GM23248 (cell line): ENCODE data around the gene USP12. TPM values are rescaled to one million over a fixed set of nuclear protein-coding genes. Genes with fewer than 3 reads are reported as not detected.

Experiments
- DNase-seq: peaks from one replicate; pipeline ENCODE4 v3.0.0-alpha.2; 2015
- H2AFZ ChIP-seq: fragments of 200-600 bp; sonication (generic); 2 replicates; pipeline ENCODE4 v1.6.1; 2016; ENCODE audit warnings: antibody characterized with exemption
- H3F3A ChIP-seq: fragments of 200-600 bp; sonication (generic); 2 replicates; pipeline ENCODE4 v1.6.1; 2016; ENCODE audit warnings: mild to moderate bottlenecking, antibody characterized with exemption, mixed run types; ENCODE audit not compliant: insufficient read depth
- H3K27ac ChIP-seq: fragments of 200-600 bp; sonication (generic); 2 replicates; pipeline ENCODE4 v1.5.1; 2016; ENCODE audit warnings: mild to moderate bottlenecking
- H3K27me3 ChIP-seq: fragments of 200-600 bp; sonication (generic); replicated peaks from 2 replicates; pipeline ENCODE4 v1.6.1; 2016; ENCODE audit warnings: mild to moderate bottlenecking; ENCODE audit not compliant: insufficient read depth
- H3K36me3 ChIP-seq: fragments of 200-600 bp; sonication (generic); 2 replicates; pipeline ENCODE4 v1.6.1; 2016; ENCODE audit warnings: low read depth, mild to moderate bottlenecking
- H3K4me1 ChIP-seq: fragments of 200-600 bp; sonication (generic); 2 replicates; pipeline ENCODE4 v1.6.1; 2016; ENCODE audit warnings: mild to moderate bottlenecking; ENCODE audit not compliant: insufficient read depth
- H3K4me2 ChIP-seq: fragments of 200-600 bp; sonication (generic); one replicate; pipeline ENCODE4 v1.6.1; 2016; ENCODE audit warnings: mild to moderate bottlenecking; ENCODE audit not compliant: unreplicated experiment
- H3K4me3 ChIP-seq: fragments of 200-600 bp; sonication (generic); 2 replicates; pipeline ENCODE4 v1.5.1; 2016; ENCODE audit warnings: mild to moderate bottlenecking
- H3K79me2 ChIP-seq: fragments of 200-600 bp; sonication (generic); 2 replicates; pipeline ENCODE4 v1.6.1; 2016; ENCODE audit warnings: mild to moderate bottlenecking; ENCODE audit not compliant: insufficient read depth
- H3K9ac ChIP-seq: fragments of 200-600 bp; sonication (generic); 2 replicates; pipeline ENCODE4 v1.6.1; 2016; ENCODE audit warnings: mild to moderate bottlenecking
- H3K9me2 ChIP-seq: fragments of 200-600 bp; sonication (generic); 2 replicates; pipeline ENCODE4 v1.6.1; 2016; ENCODE audit warnings: mixed run types, mild to moderate bottlenecking, moderate library complexity; ENCODE audit not compliant: insufficient read depth
- H3K9me3 ChIP-seq: fragments of 200-600 bp; sonication (generic); one replicate; pipeline ENCODE4 v1.6.1; 2017; ENCODE audit warnings: low read depth
- H4K20me1 ChIP-seq: fragments of 200-600 bp; sonication (generic); 2 replicates; pipeline ENCODE4 v1.6.0; 2016; ENCODE audit not compliant: insufficient read depth
- EZH2 ChIP-seq: fragments of 200-600 bp; sonication (generic); IDR thresholded peaks from 2 replicates; pipeline ENCODE4 v1.6.1; 2018; ENCODE audit warnings: antibody characterized with exemption, mild to moderate bottlenecking; ENCODE audit not compliant: insufficient read depth, poor library complexity, severe bottlenecking
- EZH2phosphoT487 ChIP-seq: fragments of 200-600 bp; sonication (generic); IDR thresholded peaks from 2 replicates; pipeline ENCODE4 v1.6.1; 2018; ENCODE audit warnings: antibody characterized with exemption, moderate library complexity, mild to moderate bottlenecking, low read depth; ENCODE audit not compliant: insufficient read depth
- WGBS, 2 experiments: methylation state at CpG; one replicate each; pipeline ENCODE4 v1.1.6; 2015 to 2017; ENCODE audit warnings: low lambda C conversion rate in 2 of 2, low coverage in 1 of 2; ENCODE audit errors: missing lambda C conversion rate in 2 of 2; 5-methylcytosine and 5-hydroxymethylcytosine counted together
- in situ Hi-C: fragments of 300-500 bp; cut with MboI; formaldehyde crosslinking; loops from 2 replicates; pipeline ENCODE4 v1.15.0; 2020
- polyA plus RNA-seq: library from polyadenylated mRNA; unstranded; fragments of >200 nt; fragmentation: Nextera tagmentation; extraction: Ambion mirVana; gene quantifications from 2 replicates; pipeline ENCODE4 v1.2.1, GENCODE V29; 2016
- total RNA-seq: library from RNA; depleted of rRNA; stranded (reverse); fragments of >200 nt; shearing (Covaris generic); gene quantifications from 2 replicates; pipeline ENCODE4 v1.2.3, GENCODE V29; 2014

Gene USP12
- total and polyA plus RNA-seq, 2 experiments from 2014 or later = 16.0 to 18.9 TPM

GRCh38 chr13:27083183-27083582, 88.4 kb downstream of the USP12 start:
- peaks cover 20% of the 10 kb centered on the region for H3K4me1 ChIP-seq
- H3K9me2 ChIP-seq = no peaks in the 10 kb centered on the region
- H3K9me3 ChIP-seq = no peaks in the 10 kb centered on the region
- H3K79me2 ChIP-seq = peaks cover 7% of the 10 kb centered on the region
- 96 to 98% methylated on average over 4 of the region's 4 CpGs for WGBS, 2 experiments
- no peaks in the 10 kb centered on the region for H4K20me1 ChIP-seq
- in situ Hi-C loops = no loop called here
- H3K9ac ChIP-seq = no peak overlapping the region
- H2AFZ ChIP-seq = no peak overlapping the region
- H3F3A ChIP-seq = peaks cover 25% of the 10 kb centered on the region
- DNase-seq = no peak
- no peak overlapping the region for H3K4me2 ChIP-seq
- no peak overlapping the region for H3K27ac ChIP-seq
- peaks cover 21% of the 10 kb centered on the region for H3K36me3 ChIP-seq
- H3K4me3 ChIP-seq = no peak overlapping the region
- H3K27me3 ChIP-seq = no peaks in the 10 kb centered on the region
- TF ChIP-seq EZH2phosphoT487 (no peak), EZH2 (no peak)

- Histone ChIP-seq H3K4me2 (no peak overlapping the region), H3F3A (peaks cover 25% of the 10 kb centered on the region), H3K9me2 (no peaks in the 10 kb centered on the region), H3K27me3 (no peaks in the 10 kb centered on the region), H2AFZ (no peak overlapping the region), H3K9ac (no peak overlapping the region), H3K4me3 (no peak overlapping the region), H4K20me1 (no peaks in the 10 kb centered on the region), H3K79me2 (peaks cover 2% of the 10 kb centered on the region; the same call in 1 of the 2 replicates), H3K4me1 (peaks cover 21% of the 10 kb centered on the region), H3K9me3 (no peaks in the 10 kb centered on the region), H3K27ac (no peak overlapping the region), H3K36me3 (peaks cover 21% of the 10 kb centered on the region)
- no peak for DNase-seq
- TF ChIP-seq EZH2 (no peak), EZH2phosphoT487 (no peak)
- in situ Hi-C loops = no loop called here
- 98 to 100% methylated on average over 4 of the region's 4 CpGs for WGBS, 2 experiments
These were observed 89.5 kb downstream of the USP12 start for GRCh38 chr13:27081893-27082679.

- in situ Hi-C loops = no loop called here
- no peak for DNase-seq
- Histone ChIP-seq H3K36me3 (peaks cover 15% of the 10 kb centered on the region), H3K9ac (no peak overlapping the region), H4K20me1 (no peaks in the 10 kb centered on the region), H3K4me2 (no peak overlapping the region), H3F3A (peaks cover 25% of the 10 kb centered on the region), H3K4me3 (no peak overlapping the region), H3K27ac (peak overlapping the region; percentile 34; the same call in 1 of the 2 replicates), H3K4me1 (peaks cover 33% of the 10 kb centered on the region), H3K79me2 (peaks cover 3% of the 10 kb centered on the region; the same call in 1 of the 2 replicates), H3K27me3 (no peaks in the 10 kb centered on the region), H2AFZ (no peak overlapping the region), H3K9me2 (no peaks in the 10 kb centered on the region), H3K9me3 (no peaks in the 10 kb centered on the region)
- TF ChIP-seq EZH2 (no peak), EZH2phosphoT487 (no peak)
- 96 to 98% methylated on average over 6 of the region's 6 CpGs for WGBS, 2 experiments
These were observed 91.3 kb downstream of the USP12 start for GRCh38 chr13:27080018-27080948.

GRCh38 chr13:27079421-27079958, 92.1 kb downstream of the USP12 start:
- TF ChIP-seq EZH2phosphoT487 = peak; percentile 74; the same call in 1 of the 2 replicates
- TF ChIP-seq EZH2 = no peak
- peaks cover 25% of the 10 kb centered on the region for H3F3A ChIP-seq
- H3K36me3 ChIP-seq = peaks cover 12% of the 10 kb centered on the region
- H3K4me1 ChIP-seq = peaks cover 33% of the 10 kb centered on the region
- H3K9me3 ChIP-seq = no peaks in the 10 kb centered on the region
- no peaks in the 10 kb centered on the region for H3K27me3 ChIP-seq
- peaks cover 3% of the 10 kb centered on the region; the same call in 1 of the 2 replicates for H3K79me2 ChIP-seq
- H3K9ac ChIP-seq = no peak overlapping the region
- no peak overlapping the region for H2AFZ ChIP-seq
- H3K27ac ChIP-seq = peak overlapping the region; percentile 43
- H4K20me1 ChIP-seq = no peaks in the 10 kb centered on the region
- WGBS, 2 experiments = 40 to 49% methylated on average over 3 of the region's 3 CpGs
- in situ Hi-C loops = no loop called here
- H3K4me3 ChIP-seq = no peak overlapping the region
- H3K9me2 ChIP-seq = no peaks in the 10 kb centered on the region
- H3K4me2 ChIP-seq = no peak overlapping the region
- peak; percentile 72 for DNase-seq
